HG03565 (cell line): ENCODE measurements around the gene PATZ1.
"Not testable (repeated sequence)": the region's sequence is repeated elsewhere in the genome, so short reads cannot be mapped to it uniquely, and the experiment has no call there.

ENCODE experiments used
- ATAC-seq: cut with Tn5 transposase; IDR thresholded peaks from one replicate; pipeline ENCODE4 v1.9.1; 2021; ENCODE audit warnings: mild to moderate bottlenecking, moderate library complexity; ENCODE audit not compliant: unreplicated experiment

PATZ1 gene

DNA sequence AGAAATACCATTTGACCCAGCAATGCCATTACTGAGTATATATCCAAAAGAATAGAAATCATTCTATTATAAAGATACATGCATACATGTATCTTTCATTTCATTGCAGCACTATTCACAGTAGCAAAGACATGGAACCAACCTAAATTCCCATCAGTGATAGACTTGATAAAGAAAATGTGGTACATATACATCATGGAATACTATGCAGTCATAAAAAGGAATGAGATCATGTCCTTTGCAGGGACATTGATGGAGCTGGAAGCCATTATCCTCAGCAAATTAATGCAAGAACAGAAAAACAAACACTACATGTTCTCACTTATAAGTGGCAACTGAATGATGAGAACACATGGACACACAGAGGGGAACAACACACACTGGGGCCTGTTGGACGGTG is 31.9 kb downstream of the PATZ1 start:
- ATAC-seq: not testable (repeated sequence)

DNA sequence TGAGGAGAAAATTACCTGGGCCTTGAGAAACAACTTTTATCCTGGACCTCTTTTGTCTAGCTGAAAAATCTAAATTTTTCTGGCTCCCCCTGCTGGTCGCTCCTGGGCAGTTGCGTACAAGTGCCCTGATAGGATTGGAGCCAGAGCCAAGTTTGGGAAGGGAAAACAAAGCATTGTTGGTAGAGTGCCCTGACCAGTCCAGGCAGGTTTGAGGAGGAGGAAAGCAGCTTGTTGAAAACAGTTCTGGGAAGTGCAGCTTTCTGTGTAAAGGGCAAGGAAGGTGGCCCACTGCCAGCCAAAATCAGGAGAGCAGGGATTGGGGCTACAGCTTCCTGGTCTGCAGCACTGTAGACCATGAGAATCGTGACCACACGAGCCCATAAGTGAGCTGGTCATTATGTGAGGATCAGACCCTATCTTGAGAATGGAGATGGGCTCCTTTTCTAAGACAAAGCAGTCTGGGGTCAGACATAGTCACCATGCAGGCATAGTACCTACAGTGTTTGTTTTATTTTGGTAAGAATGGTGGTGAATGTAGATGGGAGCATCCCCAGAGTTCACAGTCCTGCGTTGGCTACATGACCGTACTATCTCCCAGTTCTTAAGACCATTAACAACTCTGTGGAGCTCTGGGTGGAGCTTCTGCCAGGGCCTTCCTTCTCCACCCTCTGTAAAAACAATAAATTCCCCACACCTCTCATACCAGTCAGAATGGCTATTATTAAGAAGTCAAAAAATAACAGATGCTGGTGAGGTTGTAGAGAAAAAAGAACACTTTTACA is 32.6 kb downstream of the PATZ1 start:
- ATAC-seq: no peak

GRCh38 chr22:31308181-31308580 is 38.0 kb downstream of the PATZ1 start:
- no peak for ATAC-seq

- ATAC-seq: no peak
Measured at GRCh38 chr22:31305194-31305593, 41.0 kb downstream of the PATZ1 start.

DNA sequence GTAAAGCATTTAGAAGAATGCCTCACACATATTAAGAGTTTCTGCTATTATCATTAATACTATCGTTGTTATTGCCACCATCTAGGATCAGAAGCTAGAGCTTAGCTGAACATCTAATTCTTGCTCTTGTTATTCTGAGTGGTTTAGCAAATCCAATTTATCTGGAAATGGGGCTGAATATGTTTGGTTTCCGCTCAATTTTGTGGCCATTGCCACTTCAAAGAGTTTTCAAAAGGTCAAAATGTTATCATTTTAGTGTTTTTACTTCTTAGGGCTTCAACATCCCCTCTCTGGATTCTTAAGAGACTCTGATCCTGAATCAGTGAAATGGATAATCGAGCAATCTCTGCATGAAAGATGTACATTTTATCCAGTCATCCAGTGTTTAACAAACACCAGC is 43.6 kb downstream of the PATZ1 start:
- no peak for ATAC-seq

- no peak for ATAC-seq
Measured at GRCh38 chr22:31302006-31302405, 44.1 kb downstream of the PATZ1 start.

DNA sequence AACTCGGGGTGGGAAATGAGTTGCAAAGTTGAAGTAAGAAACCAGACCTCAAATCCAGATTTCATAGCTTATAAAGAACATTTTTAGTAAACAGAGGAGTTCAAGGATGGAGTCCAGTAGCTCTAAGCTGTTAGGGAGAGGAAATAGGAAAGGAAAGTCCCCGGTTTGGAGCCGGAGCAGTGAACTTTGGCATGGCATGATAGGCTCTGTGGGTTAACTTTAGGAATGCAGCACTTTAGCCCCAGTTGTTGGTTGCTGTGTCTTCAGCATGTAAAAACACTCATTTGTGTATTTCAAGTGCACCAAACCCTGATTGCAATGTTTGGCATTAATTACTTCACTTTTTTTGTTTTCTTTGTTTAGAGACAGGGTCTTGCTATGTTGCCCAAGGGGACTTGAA is 45.2 kb downstream of the PATZ1 start:
- no peak for ATAC-seq

- ATAC-seq: no peak
Measured at GRCh38 chr22:31295831-31296657, 50.1 kb downstream of the PATZ1 start.

GRCh38 chr22:31295360-31295759 is 50.8 kb downstream of the PATZ1 start:
- no peak for ATAC-seq

GRCh38 chr22:31292236-31292989 is 53.7 kb downstream of the PATZ1 start, which contains the start of gene PIK3IP1:
Gene PIK3IP1, minus strand, starts transcription at chr22:31292488. Its CDS starts 144 bp downstream, at chr22:31292344.
- peak; percentile 23 for ATAC-seq

DNA sequence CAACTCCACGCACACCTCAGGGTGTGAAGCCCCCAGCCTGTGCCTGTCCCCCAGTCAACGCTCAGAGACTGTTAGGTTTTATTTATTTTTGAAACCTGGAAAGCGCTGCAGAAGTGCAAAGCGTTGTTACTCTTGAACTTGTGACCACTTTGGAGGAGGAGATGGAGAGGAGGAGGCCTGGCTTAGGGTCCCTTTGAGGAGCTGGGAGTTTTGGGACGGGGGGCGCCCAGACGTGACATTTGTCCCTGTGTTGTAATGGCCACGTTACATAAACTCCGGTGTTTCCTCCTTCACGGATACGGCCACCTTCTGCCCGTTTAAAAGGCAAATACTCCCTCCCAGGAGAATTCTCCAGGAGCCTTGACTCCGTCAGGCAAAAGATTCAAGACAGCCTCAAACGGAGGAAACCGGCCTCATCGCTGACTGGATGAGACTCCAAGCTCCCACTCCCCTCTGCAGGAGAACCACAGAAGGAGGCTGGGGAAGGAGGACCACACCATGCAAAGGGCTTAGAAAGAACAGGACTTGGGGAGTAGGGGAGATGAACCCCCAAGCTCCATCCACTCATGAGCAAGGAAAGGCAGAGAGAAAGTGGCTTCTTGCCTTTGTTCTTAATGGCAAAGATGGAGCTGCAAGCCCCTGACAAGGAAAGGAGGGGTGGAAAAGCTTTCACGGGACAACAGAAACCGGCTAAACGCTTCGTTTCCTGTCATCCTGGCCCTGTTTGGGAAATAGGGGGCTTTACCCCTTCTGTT is 54.5 kb downstream of the PATZ1 start:
- no peak for ATAC-seq

- ATAC-seq: peak; percentile 81
Measured at GRCh38 chr22:31290494-31291471, 55.4 kb downstream of the PATZ1 start.

DNA sequence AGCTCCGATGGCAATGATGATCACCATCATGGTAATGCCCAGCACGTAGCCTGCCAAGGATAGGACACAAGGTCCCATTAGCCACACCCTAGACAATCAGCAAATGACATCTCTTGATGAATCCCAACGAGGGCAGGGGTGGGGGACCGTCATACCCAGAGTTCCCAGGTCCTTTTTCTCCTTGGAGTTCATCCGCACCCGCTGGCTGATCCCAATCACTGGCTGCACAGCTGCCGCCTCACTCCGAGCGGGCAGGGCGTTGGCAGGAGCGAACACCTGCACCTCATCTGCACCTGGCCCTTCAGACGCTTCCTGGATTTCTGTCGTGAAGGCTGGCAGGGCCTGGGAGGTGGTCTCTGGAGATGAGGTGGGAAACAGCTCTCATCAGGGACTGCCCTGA is 56.8 kb downstream of the PATZ1 start:
- no peak for ATAC-seq

DNA sequence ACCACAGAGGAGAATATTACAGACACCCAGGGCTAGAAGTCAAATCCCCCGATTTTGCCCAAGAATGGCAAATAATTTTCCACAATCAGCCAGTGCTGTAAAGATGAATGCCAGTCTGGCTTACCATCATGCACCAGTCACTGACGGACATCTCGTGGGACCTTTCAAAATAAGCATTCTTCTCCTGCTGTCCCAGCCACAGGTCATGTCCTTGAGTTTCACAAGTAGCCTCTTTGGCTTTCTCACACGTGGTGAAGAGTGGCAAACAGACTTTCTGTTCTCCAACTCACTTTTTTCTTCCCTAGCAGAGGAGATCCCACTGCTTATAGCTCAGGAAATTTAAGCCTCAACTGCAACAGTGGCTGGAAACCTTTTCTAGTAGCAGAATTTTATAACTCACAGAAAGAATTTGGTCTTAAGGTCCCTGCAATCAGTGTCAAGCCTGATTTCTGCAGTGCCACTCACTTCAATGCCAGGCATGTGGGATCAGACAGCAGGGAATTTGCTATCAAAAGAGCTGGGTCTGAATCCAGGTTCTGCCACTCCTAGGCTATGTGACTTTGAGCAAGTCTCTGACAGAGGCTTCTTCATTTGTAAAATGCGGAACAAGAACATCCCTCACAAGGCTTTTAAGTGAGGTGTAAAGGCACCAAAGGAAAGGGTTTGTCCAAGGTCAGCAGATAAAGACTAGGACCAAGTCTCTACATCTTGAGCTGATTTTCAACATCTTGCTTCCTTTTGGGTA is 57.5 kb downstream of the PATZ1 start:
- ATAC-seq: no peak

- ATAC-seq: no peak
Measured at GRCh38 chr22:31287818-31288495, 58.2 kb downstream of the PATZ1 start.

- ATAC-seq: no peak
Measured at GRCh38 chr22:31286360-31287255, 59.5 kb downstream of the PATZ1 start.
